ENCODE measurements around the gene NECAB2.

Gene NECAB2

GRCh38 chr16:83994703-83995102, 26.7 kb downstream of the NECAB2 start:
- no peak for DNase-seq

- DNase-seq: no peak
Observed at GRCh38 chr16:83995754-83996153, 27.7 kb downstream of the NECAB2 start.

- peak; percentile 24 for DNase-seq
Observed at GRCh38 chr16:83996481-83997252, 28.6 kb downstream of the NECAB2 start.

GRCh38 chr16:83998091-83998490, 30.0 kb downstream of the NECAB2 start:
- DNase-seq: no peak

- DNase-seq: no peak
Observed at GRCh38 chr16:84000989-84001642, 33.1 kb downstream of the NECAB2 start.

- DNase-seq: no peak
Observed at GRCh38 chr16:84001726-84002125, 33.7 kb downstream of the NECAB2 start.

- DNase-seq: no peak
Observed at GRCh38 chr16:84003038-84003437, 35.0 kb downstream of the NECAB2 start.

GRCh38 chr16:84004442-84004841, 36.4 kb downstream of the NECAB2 start:
- DNase-seq: no peak

- DNase-seq: no peak
Observed at GRCh38 chr16:84005391-84005790, 37.3 kb downstream of the NECAB2 start.

GRCh38 chr16:84007520-84007919, 39.5 kb downstream of the NECAB2 start:
- no peak for DNase-seq

GRCh38 chr16:84007965-84008364, 39.9 kb downstream of the NECAB2 start:
- DNase-seq: no peak

- no peak for DNase-seq
Observed at GRCh38 chr16:84009282-84009681, 41.2 kb downstream of the NECAB2 start.

- DNase-seq: peak; percentile 100
Observed at GRCh38 chr16:84013787-84014569, 45.9 kb downstream of the NECAB2 start.

GRCh38 chr16:84014570-84015327, 46.7 kb downstream of the NECAB2 start:
- no peak for DNase-seq

GRCh38 chr16:84015399-84015798, 47.4 kb downstream of the NECAB2 start:
- DNase-seq: no peak

GRCh38 chr16:84016477-84016876, 48.4 kb downstream of the NECAB2 start:
- no peak for DNase-seq

GRCh38 chr16:84018710-84019109, 50.7 kb downstream of the NECAB2 start:
- no peak for DNase-seq

GRCh38 chr16:84020353-84020752, 52.3 kb downstream of the NECAB2 start:
- no peak for DNase-seq

GRCh38 chr16:84021488-84021887, 53.4 kb downstream of the NECAB2 start:
- no peak for DNase-seq

- no peak for DNase-seq
Observed at GRCh38 chr16:84022644-84023043, 54.6 kb downstream of the NECAB2 start.

- no peak for DNase-seq
Observed at GRCh38 chr16:84024854-84025253, 56.8 kb downstream of the NECAB2 start.

GRCh38 chr16:84026606-84027005, 58.6 kb downstream of the NECAB2 start:
- DNase-seq: no peak

- DNase-seq: no peak
Observed at GRCh38 chr16:84027625-84028024, 59.6 kb downstream of the NECAB2 start.

Measured in OCI-M1 (cell line).